GM19463 (cell line): ENCODE data around the gene IL1A.
A peak's percentile ranks its signal among the peaks of the same experiment; 100 is the strongest.

Source experiments
- ATAC-seq: cut with Tn5 transposase; IDR thresholded peaks from one replicate; pipeline ENCODE4 v1.9.1; 2021; ENCODE audit warnings: mild to moderate bottlenecking, moderate library complexity; ENCODE audit not compliant: unreplicated experiment

The IL1A gene

DNA sequence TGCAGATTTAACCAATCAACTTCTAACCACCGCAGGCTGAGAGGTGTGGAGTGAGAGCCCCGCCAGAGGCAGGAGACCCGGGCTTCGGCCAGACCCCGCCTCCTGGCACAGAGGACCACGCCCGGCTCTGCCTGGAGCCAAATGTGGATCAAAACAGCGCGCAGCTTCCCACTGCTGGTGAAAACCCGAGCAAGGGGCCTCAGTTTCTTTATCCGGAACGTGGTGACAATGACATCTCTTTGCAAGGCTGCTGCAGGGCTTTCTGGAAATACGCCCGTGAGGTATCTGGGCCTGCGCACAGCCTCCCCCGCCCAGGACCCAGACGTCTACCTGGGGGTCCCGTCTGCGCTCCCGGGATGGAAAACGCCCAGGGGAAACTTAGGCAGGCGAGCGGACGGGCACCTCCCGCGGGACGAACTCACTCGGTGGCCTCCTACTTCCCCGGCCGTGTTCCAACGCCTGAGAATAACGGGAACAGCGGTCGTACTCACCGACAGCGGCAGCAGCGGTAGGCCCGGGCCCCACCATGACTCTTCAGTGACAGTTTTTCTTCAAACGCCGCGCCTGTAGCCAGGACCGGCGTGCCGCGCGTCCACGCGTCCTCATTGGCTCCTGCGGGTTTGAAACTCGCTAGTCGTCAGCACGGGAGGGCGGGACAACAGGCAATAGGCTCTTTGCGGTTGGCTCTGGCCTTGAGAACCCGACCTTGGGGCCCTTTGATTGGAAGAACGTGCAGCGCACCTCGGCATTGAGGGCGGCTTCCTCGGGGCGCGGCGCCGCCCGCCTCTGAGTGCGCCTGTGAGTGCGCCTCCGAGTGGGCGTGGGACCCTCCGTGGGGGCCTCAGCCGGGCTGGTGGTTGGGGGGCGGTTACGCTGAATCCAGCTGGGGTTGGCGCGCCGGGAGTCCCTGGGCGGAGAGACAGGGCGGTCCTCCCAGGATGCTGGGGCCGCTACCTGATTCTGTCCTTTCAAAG lies 19.9 kb downstream of the IL1A start, which contains the start of gene CKAP2L:
Gene CKAP2L, minus strand, starts transcription at position 539 of the 974 bp plus-strand sequence. Its CDS starts 11 bp downstream, at position 528.
- peak; percentile 97 for ATAC-seq

DNA sequence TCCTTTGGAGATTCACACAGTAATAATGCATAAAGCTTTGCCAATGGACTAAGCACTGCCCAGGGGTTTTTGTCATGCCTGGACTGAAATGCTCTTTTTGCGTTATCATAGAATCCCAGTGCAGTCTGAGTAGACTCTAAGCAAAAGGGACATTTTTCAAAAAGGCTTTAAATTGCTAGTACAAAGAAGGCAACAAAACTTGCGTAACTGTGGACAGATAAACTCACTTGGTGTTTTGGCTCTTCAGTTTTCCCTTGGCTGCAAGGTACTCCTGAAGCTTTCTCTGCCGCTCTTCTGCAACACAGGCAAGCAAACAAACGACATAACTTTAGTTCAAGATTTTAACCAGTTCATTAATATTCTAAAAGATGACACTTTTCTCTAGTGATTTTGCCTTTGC lies 22.0 kb downstream of the IL1A start:
- no peak for ATAC-seq

DNA sequence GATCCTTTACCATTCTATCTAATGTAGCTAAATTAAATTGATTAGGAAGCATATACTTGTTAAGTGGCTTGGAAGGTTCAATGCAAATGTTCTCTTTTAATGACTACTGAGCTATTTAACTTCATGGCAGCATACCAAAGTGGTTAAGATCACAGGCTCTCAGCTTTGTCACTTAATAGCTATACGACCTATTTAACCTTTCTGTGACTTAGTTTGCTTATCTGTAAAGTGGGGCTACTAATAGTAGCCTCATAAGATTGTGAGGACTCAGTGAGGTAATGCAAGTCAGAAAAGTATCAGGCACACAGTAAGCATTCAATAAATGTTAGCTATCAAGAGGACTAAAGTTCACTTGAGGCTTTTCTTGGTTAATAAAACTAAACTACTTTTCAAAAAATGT lies 24.1 kb downstream of the IL1A start:
- no peak for ATAC-seq

DNA sequence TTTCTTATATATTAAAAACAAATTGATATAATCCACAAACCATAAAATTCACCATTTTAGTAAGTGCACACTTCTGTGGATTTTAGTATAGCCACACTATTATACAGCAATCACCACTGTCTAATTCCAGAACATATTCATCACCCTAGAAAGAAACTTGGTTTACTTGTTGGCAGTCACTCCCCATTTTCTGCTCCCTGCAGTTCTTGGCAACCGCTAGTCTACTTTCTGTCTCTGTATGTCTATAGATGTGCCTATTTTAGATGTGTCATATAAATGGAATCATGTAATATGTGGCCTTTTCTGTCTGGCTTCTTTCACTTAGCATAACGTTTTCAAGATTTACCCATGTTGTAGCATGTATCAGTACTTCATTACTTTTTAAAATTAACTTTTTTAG lies 25.6 kb downstream of the IL1A start:
- no peak for ATAC-seq

DNA sequence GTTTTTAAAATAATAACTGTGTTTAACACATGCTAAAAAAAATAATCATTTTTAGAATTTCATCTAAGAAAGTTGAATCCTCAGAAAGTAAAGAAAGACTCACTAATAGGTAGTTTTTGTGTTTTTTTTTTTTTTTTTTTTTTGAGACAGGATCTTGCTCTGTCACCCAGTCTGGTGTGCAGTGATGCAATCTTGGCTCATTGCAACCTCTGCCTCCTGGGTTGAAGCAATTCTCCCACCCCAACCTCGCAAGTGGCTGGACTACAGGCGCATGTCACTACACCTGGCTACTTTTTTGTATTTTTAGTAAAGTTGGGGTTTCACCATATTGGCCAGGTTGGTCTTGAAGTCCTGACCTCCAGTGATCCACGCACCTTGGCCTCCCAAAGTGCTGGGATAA lies 27.0 kb downstream of the IL1A start:
- ATAC-seq = no peak

DNA sequence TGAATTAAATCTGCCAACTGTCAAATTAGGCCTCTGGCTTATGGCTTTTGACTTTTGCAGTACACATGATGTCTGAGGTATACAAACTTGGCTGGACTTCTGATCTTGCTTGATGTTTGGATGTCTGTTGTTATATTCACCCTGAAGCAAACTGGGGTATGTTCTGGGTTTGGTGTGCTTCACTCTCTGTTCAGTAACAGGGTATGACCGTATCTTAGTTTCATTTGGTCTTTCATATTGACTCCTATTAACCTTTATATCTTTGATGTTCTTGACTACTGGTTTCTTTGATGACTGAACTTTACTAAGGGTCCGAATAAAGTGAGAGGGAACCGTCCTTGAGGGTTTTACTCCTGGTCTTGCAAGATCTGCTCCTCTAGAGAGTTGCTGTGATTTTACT lies 28.1 kb downstream of the IL1A start:
- no peak for ATAC-seq

DNA sequence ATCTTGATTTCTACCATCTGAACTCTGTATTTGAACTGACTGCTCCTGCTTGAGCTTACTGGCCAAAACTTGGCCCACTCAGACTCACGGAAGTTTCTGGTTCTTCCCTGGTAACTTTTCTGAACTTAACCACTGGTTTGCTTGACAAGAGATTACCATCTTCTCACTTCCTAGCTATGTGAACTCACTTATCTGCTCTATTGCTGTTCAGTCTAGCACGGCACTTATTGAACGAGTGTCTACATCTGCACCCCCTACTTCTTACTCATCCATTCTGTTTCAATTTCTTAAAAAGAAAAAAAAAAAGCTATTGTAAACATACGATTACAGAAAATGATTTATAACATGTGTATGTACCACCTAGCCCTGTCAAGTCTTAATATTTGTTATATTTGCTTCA lies 28.8 kb downstream of the IL1A start:
- ATAC-seq = no peak

DNA sequence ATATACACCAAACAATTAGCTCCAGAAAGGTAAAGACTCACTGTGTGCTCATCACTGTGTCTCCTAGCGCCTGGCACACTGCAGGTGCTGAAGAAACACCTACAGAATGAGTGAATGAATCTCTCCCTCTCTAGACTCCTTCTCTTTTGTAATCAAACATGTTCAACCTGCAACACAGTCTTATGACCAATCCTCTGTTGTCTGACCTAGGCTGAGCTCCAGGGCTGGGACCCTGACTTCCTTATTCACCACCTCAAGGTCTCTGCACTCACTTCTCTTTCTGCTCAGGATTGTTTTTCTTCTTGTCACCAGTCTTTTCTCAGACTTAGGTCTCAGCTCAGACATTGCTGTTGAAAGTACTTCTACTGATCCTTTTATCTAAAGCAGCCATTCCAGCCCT lies 29.7 kb downstream of the IL1A start:
- ATAC-seq = no peak

DNA sequence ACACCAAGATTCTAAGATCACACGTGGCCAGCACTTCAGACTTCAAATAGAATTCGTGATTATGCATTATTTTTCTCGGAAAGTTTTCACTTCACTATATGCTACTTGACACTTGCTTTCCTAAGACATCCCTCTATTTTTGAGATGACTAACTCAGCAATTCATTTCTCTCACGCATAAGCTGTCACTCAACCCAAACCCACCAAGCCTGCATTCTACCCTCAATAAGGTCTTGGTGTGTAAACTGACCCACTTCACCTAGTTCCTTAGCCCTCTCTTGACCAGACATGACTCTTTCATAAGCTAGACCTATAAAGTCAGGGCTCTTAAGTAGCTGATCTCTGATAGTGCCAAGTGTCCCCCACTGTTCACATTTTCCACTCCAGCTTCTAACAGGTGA lies 31.6 kb downstream of the IL1A start:
- ATAC-seq = no peak

DNA sequence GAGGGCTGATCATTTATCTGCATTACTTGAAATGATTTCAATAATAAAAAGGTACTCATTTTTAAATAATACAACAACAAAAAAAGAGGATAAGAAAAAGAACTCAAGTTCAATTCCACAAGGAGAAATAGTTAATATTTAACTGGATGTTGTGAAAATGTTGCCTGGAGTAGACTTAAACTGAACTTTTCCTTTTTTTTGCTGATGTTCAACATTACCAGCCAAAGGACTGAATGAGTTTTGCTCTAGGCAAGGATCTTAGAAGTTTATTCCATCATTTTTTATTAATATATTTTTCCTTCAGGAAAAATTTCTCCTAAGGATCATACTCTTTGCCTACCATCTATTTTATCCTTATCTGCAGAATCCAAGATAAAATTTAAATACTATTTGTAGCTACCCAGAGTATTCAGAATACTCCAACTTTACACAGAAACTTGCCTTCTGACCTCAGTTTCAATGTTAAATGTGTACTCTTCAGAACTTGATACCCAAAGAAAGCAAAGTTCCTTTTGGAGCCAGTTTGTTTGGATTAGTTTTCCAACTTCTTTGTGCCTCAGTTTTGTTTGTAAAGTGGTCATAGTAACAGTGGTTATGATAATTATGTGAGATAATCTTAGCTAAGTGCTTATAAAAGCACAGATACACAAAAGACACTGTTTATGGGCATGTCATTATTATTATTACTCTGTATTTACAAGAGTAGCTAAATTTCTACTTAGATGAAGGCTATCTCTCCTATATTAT lies 32.7 kb downstream of the IL1A start:
- ATAC-seq = no peak

DNA sequence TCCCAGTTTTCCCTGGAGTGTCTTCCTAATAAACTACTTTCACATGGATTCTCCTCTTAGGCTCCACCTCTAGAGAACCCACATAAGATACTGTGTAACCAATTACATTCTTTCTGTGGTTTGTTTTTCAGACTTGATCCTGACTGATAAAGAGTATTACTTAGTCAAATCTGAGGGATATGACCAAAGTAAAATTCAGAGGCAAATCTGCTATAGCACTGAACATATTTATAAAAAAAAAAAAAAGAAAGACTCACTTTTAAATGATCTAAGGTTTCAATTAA lies 33.8 kb downstream of the IL1A start:
- no peak for ATAC-seq

DNA sequence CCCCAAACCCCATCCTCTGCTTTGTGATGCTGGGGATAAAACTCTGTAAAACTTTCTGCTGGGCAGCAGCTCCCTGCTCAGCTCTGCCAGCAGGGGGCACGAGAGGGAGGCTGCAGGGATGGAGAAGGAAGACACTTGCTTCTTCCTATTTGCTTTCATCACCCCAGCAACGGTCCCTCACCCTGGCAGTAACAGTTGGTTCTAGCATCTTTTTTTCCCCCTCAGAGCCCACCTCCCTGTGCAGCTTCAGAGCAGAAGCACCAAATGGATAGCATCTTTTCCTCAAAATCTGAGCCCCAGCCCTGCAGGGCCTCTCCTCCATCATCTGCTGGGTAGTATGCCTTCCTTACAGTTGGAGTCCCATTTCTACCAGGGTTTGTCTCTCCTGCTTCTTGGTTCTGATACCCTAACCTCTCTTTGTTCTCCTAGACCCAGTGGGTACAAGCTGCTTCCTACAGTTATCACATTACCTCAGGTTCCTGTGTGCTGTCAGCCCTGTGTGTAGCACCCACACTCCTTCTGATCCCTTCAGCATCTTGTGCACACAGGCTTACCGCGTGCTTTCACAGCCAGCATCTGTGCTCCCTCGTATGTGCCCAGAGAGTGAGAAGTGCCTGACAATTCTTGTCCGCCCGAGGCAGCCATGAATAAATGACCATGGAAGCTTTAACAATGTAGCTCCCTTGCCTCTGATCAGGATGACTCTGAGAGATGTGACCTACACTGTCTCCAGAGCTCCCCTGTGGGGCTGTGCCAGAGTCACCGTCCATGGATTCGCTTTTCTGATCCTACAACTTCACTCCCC lies 34.3 kb downstream of the IL1A start:
- peak; percentile 81 for ATAC-seq

DNA sequence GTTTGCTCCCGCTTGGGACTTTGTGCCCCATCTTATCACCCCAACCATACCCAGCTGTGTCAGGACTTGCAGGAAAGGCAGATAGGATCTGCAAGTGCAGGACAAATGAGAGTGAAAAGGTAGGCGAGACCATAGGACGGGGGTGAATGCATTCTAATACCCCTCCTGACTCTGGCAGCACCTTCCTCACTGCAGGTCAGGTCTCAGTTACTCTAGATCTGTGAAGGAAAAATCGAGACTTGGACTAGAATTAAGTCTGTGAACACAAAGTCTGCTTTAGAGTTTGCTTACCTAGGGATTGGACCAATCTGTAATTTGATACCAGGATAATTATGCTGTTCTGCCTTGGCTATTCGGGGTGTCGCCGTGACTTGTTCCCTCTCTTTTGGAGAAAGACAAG lies 43.8 kb downstream of the IL1A start:
- no peak for ATAC-seq

DNA sequence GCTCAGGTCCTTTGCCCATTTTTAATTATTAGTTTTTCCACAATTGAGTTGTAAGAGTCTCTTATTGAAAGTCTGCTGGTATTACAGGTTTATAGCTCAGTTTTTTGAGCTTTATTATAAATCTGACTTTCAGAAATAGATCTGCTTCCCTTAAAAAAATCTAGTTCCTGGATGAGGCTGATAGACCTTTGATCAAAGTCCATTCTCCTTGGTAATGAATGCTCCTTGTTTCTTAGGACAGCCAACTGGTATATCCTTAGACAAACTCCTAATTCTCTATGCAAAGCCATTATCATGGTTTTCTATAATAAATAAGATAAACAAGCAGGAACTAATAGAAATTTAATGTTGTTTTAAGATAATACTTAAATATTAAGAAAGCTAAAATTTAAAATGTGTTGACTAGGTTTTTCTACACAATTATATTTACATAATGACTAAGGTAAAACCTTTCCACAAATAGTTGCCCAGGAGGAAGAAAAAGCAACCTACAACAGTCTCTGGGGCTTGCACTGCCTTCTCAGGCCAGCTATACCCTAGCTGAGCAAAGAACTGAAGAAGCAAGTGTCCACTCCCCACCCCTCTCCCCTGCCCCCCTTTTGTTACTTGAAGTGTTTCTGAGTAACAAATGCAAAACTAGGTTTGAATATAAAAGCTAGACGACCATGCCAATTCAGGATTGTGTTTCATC lies 46.6 kb downstream of the IL1A start:
- ATAC-seq = no peak

DNA sequence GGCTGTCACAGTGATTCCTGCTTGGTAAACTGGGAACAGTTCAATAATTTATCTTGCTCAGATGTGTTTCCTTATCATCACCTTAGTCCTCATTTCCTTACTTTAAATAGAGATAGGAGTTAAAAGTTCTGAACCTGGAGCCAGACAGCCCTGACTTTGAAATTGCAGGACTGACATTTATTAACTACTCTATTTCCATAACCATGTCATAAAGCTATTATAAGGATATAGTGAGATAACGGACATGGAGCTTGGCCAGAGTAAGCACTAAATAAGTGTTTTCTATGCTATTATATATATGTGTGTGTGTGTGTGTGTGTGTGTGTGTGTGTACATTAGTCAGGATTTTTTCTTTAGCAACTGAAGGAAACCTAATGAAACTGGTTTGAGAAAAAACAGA lies 50.4 kb downstream of the IL1A start:
- no peak for ATAC-seq

DNA sequence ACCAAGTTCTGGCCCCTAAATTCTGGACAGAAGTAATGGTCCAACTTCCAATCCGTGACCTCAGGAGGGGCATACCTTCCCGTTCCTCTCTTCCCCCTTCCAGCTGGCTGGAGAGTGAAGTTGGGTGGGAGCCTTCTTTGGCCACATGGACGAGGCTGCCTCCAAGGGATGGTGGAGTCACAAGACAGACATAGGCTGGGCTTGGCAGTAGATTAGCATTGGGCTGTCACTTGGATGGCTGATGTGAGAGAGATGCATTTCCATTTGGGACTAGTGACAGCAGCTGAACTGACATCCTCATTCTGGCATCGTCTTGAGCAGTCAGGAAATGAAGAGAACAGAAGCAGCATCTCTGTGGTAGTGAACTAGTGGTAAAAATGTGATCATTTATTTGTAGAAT lies 50.8 kb downstream of the IL1A start:
- no peak for ATAC-seq

DNA sequence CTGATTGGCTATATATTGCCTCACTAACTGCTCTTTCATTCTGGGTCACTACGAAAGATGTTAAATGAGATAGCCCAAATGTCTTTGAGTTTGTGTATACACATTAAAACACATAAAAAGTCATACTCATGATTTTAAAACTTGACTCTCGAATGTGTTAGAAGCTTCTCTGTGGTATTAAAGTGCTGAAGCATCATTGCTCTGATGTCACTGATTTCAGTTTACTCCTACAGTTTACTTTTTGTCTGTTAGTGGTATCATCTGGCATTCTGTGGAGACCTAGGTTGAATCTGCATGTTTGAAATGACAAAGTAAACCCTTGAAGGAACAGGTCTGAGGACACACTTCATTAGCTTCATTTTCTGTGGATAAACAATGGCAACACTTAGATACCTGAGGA lies 52.8 kb downstream of the IL1A start:
- ATAC-seq = no peak

DNA sequence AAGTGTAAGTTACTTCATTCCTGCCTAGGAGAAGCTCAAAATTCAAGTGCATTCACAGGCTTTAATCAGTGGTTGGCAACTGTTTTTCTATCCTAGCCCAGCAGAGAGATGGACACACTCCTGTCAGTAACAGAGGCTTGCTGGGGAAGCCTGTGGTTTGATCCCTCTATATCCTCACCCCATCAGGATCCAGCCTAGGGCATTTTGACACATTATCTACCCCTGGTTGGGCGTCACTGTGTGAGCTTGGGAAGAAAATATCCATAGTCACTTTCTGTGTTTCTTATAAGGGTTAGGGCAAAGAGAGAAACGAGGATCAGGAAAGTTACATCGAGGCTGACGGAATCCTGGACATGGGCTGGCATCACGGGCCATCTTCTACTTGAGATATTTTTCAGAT lies 53.5 kb downstream of the IL1A start:
- no peak for ATAC-seq

DNA sequence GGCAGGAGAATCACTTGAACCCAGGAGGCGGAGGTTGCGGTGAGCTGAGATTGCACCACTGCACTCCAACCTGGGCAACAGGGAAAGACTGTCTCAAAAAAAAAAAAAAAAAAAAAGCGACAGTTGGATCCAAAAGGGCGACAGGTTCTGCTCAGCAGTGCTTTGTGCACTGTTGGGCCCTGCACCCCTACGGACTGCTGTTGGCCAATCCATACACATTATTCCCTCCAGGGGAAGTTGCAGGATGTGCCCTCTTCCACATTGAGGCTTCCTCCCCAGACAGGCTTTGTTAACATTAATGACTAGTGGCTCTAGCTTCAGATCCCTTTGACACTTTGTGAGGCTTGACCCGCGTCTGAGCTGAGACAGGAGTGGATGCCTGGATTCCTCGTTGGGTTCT lies 54.1 kb downstream of the IL1A start:
- no peak for ATAC-seq

DNA sequence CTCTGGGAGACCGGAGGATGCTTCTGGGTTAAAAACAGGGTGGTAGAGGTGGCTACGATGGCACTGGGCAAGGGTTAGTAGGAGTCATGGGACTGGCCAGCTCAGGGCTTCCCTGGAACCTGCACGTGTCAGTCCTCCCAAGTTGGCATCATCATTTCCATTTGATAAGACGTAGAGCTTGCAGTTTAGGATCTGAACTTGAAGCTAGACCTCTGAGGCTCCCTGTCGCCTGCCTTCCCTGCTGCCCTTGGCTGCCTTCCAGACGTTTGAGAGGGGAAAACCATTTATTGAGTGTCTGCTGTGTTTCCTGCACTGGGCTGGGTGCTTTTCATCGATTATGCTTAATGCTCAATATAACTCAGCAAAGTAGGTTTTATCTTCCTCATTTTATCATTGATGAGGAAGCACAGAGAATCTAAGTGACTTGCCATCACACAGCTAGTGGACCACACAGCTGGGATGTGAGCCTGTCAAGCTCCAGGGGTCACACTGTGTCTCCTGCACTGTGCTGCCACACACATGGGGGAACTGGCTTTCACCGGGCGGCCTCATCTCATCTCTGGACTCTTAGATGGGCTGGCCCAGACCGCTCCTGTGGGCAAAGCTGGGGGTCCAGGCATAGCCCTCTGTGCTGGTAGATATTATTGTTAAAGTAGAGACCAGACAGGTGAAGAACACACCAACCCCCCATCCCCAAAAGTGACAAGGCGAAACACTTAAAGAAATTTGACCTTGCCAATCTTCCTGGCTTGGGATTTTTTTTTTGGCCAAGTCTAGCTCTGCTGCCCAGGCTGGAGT lies 55.7 kb downstream of the IL1A start:
- no peak for ATAC-seq
